Fibroblast of lung (primary cell): ENCODE measurements around the gene CLIC3.

Experiments
- EZH2 ChIP-seq: IDR thresholded peaks from 2 replicates; pipeline ENCODE4 v1.5.1; 2012; ENCODE audit warnings: low read length, control low read depth, mild to moderate bottlenecking; ENCODE audit errors: missing control alignments
- TF ChIP-seq, protein P1 (sequence below), 2 donors: IDR thresholded peaks in 1 of 2; conservative IDR thresholded peaks in 1 of 2; 1 replicate in 1 of 2; 2 replicates in 1 of 2; pipeline ENCODE4 v1.5.1; 2011 to 2012; ENCODE audit warnings: low read length in 2 of 2, control low read depth in 1 of 2, inconsistent platforms in 1 of 2, low read depth in 1 of 2, mild to moderate bottlenecking in 1 of 2

DNA sequence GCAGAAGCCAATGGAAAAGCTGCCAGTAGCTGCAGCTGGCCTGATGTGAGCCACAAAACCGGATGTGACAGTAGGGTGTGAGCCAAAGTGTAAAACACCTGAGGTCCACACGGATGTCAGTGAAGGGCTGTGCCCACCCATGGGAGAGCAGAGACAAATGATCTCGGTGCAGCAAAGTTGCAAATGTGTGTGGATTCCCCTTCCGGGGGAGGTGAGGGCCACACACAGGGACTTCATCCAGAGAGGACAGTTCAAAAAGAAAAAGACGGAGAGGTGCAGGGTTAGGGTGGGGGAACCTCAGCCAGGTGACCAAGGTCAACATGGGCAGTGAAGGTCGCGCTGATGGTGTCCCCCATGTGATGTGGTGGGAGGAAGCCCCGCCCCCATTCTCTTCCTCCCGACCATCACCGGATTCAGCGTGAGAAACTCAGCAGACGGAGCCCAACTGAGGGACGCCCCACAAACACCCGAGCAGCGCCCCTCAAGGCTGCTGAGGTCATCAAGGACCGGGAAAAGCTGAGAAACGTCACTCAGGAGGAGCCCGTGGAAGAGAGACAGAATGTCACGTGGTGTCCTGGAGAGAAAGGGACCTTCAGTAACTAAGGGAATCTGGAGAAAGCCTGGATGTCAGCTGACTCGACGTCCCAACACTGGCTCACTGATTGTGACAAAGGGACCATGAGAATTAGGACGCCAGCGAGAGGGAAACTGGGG, 30.4 kb downstream of the CLIC3 start:
- TF ChIP-seq, protein P1, sequence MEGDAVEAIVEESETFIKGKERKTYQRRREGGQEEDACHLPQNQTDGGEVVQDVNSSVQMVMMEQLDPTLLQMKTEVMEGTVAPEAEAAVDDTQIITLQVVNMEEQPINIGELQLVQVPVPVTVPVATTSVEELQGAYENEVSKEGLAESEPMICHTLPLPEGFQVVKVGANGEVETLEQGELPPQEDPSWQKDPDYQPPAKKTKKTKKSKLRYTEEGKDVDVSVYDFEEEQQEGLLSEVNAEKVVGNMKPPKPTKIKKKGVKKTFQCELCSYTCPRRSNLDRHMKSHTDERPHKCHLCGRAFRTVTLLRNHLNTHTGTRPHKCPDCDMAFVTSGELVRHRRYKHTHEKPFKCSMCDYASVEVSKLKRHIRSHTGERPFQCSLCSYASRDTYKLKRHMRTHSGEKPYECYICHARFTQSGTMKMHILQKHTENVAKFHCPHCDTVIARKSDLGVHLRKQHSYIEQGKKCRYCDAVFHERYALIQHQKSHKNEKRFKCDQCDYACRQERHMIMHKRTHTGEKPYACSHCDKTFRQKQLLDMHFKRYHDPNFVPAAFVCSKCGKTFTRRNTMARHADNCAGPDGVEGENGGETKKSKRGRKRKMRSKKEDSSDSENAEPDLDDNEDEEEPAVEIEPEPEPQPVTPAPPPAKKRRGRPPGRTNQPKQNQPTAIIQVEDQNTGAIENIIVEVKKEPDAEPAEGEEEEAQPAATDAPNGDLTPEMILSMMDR (conservative IDR thresholded peaks at IDR 0.05 in 1 of 2, IDR thresholded peaks at IDR 0.05 in 1 of 2; ENCODE audit: low read depth in 1 of 2, low read length in 2 of 2): no peak
- TF ChIP-seq EZH2: no peak
